Stimulated activated CD4-positive, alpha-beta T cell treated with anti-CD3 and anti-CD28 coated beads, Interleukin-1b, Interleukin-23, amount 100 ng/mL, for 48 hours (primary cell): ENCODE data around the gene KIRREL1.
A peak's percentile ranks its signal among the peaks of the same experiment; 100 is the strongest.
"Not testable (repeated sequence)": the region's sequence is repeated elsewhere in the genome, so short reads cannot be mapped to it uniquely, and the experiment has no call there.

ENCODE experiments used
- DNase-seq: peaks from one replicate; pipeline ENCODE4 v3.0.0-alpha.2; 2020

KIRREL1 gene

DNA sequence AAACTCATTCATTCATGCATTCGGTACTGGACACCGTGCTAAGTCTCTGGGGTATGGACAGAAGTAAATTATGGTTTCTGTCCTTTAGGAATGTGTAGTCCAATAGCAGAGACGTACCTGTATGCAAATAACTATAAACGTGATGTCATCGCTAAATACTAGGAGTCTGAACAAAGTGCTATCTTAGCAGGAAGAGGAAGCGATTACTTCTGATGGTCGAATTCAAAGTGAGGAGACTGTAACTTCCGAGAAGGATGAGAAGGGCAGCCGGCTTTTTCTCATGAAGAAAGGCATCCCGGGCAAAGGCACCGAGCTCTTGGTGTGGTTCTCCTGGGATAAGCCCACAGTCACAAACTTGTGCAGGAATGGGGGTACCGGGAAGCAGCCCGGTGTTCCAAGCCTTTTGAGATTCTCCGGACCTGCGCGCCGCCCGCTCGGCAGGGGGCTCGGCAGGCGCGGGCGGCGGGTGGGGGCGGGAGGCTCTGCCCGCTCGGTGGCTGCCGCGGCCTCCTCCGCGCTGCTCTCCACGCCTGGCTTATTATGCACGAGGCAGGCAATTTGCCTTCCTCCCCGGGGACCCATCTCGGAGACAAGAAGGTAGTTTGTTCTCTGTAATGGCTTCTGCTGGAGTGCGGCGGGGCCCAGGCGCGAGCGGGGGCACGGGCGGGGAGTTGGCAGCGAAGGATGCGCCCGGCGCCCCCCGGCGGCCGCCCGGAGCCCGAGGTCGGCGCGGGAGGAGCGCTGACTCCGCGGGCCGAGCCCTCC, 119.7 kb downstream of the KIRREL1 start:
- peak; percentile 12 for DNase-seq

DNA sequence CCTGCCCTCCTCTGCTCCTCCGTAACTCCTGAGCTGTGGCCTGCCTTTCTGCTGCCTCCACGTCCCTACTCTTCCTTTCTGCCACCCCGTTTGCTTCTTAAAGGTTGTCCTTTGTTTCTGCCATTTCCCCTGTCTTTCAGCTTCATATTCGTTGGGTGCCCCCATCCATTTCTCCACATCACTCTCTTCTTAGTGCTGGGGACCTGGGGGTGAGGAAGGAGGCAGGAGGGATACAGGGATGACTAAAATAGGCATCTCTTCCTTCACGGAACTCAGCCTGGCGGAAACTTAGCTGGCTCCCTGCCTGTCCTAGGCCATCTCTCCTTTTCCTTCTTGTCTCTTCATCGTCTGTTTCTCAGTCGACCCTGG, 120.3 kb downstream of the KIRREL1 start:
- DNase-seq, result no peak

DNA sequence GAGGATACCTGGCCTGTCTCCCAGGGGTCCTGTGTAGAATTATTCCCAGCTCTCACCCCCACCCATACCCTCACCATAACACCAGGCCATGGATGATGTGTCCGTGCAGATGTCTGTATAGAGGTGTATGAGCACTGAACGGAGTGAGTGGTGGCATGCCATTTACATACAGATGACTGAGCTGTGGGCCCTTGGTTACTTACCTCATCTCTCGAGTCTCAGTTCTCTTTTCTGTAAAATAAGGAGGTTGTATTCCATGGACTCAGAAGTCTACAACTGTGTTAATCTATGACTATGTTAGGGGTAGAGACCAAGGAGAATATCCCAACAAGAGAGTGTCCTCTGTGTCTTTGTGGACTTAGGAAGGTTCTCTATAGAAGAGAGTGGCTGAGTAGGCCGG, 121.7 kb downstream of the KIRREL1 start:
- DNase-seq, result no peak

DNA sequence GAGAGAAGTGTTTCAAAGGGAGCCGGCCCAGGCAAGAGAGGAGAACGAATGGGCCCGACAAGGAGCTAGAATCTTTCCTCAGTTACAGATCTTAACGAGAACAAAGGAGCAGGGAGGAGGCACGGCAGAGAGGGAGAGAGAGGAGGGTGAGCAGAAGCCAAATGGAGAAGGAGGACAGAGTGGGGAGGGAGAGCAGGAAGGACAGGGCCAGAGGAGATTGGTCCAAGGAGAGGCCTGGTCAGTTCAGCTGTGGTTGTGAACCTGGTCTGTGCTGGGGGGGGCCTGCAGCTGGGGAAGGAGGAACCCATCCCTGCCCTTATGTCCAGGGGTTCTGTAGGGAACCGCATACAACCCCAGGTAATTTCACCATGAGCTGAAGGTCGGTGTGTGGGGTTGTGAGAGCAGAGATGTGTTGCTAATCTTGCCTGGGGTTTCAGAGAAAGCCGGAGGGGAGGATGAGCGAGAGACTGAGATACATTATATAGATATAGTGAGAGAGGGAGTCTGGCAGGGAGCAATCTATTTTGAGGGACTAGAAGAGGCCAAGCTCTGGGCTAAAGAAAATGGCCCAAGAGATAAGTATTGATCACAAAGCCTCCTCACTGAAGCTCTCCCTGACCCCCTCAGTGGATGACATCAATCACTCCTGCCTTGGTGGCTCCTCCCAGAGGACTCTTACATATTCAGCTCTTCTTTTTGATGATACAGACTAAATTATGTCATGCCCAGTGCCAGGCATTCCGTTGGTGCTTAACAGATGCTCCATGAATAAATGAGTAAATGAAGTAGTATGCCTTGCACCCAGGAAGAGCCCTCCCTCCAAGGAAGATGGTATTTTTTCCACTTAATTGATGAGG, 123.1 kb downstream of the KIRREL1 start:
- no peak for DNase-seq

DNA sequence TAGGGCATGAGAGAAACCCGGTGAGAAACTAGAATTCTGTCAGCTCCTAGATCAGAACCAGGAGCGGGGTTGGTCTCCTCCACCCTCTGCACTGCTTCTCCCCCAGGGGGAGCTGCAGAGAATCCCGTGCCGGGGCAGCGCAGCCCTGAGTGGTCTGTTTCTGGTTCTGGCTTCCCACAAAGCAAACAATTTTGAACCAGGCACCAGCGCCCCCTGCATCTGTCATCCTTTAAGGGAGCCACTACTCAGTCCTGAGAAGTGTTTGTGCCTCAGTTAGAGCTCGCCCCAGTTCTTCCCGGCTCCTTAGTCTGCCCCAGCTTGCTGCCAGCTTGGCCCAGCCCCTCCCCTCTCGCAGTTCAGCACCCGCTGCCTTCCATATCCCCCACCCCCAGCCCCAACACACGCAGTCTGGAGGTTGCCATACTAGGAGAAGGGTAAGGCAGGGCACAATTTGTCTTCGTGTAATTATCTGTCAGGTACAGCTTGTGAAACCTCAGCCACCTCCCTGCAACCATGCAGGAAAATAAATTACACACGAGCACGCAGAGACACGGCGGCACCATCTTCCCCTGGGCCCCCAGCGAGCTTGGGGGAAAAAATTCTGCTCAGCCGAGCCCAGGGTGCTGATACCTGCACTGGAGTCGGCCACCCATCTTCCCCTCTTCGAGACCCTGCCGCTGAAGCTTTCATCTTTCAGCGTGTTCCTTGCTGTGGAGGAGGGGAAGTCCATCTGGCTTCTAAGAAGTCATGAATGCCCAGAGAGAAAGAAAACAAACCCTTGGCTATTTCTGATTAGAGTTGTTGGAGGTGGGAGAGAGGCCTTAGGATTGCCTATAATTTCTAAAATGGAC, 124.6 kb downstream of the KIRREL1 start:
- DNase-seq, result peak; percentile 38

DNA sequence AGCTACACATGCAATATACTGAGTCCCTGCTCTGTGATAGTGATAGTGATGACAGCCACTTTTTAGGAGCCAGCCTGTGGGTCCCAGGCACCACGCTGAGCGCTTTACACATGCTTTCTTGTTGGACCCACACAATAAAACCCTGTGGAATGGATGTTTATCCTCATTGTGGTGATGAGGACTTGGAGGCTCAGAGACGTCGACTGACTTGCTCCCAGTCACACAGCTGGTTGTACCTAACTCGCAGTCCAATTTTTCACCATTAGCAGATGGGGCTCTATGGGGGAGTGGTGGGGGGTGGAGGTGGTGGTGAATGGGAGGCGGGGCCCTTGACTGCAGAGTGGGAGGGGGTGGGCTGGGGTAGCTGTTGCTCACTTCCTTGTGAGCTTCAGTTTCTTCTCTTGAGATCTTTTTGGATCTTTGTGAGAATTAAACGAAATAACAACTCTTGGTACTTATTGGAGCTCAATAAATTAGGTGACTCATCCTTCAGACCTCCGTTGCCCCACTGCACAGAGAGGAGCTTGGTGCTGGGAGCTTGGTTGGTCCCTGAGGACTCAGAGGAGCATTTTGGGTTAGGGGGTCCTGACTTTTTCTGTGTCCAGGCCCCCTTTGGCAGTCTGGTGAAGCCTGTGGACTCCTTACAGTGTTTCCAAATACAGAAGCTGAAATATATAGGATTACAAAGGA, 125.4 kb downstream of the KIRREL1 start:
- no peak for DNase-seq

DNA sequence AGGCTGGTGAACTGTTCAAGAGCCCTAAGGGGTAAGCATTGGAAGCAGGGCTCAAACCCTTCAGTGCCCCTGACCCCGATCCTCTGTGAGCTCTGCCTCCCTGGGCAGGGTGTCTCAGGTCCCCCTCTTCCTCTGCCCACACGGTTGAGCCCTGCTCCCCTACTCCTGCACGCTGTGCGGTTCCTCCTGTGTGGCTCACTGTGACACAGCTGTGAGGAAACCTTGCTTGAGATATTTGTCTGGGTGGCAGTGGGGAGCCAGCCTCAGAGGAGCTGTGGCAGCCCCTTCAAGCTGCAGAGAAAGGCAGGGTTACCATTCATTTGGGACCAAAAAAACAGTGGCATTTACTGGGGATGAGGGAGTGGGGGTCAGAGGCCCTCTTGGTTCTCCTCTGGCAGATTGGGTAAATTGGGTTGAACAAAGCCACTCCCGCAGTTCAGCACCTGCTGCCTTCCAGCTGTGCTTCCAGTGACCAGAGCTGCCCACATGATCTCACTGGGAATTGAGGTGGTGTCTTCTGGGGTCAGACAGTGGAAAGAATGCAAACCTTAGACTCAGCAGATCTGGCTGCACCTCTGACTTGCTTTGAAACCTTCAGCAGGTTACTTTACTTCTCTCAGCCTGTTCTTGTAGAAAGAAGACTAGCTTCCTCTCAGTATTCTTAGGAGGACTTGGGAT, 126.7 kb downstream of the KIRREL1 start:
- no peak for DNase-seq

DNA sequence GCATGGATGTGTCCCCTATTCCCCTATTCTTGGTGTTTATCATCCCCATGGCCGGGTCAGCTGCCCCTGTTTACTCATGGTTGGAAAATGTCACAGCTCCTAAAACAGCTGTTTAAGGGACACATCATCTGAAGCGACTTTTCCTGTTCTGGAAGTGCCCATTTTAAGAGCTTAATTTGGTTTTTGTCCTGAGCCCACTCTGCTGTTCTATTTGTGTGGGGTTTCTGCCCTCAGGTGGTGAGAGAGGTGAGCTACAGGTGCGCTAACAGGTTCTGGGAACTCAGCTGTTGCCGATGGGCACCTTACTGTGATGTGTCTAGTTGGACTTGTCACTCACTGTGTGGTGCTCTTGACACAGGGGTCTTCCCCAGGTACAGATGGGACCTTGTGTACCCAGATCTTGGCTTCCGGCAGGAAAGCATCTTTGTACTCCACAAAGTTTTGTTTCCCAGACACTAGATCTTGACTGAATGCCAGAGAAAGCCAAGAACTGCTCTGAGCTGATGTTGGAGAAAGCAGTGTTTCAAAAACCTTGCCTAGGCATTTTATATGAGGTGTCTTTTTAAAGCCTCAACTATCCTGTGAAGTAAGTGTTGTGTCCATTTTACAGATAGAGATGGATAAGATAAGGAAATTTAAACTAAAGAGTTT, 128.3 kb downstream of the KIRREL1 start:
- DNase-seq, result peak; percentile 23

DNA sequence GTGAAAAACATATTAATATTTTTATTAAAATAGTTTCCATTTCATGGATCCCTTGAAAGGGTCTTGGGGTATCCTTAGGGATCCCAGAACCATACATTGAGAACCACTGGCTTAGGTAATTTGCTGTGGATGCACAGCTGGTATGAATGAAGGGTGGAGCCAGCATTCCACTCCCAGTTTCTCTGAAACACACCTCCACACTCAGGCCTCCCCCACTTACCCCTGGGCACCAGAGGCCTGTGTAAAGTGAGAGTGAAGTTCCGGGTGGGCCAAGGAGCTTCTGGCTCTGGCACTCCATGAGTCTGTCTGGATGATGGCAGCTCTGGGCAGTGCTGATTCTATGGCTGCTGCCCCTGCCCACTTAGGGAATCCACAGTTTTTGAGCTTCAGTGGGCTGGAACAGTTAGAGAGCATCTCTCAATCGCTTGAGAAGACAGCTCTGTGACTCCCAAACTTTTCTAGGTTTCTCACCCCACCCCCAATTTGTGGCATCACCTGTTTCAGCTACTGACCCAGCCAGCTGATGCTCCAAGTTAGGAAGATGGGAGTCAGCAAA, 129.5 kb downstream of the KIRREL1 start:
- DNase-seq, result no peak

DNA sequence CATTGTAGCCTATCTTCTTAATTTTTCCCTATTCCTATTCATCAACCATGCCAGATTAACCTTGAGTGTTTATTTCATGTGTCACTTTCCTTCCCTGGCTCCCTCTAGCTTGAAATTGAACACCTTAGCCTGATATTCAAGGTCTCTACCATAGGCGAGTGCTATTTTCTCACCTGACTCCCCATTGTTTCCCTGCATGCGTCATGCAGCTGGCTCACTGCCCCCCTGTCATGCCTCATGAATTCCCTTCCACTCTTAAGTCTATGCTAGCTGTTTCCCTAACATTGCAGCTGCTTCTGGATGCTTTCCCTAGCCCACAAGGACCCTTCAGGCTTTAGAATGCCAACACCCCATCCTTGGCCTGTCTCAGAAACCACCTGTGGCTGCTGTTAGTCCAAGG, 130.6 kb downstream of the KIRREL1 start:
- DNase-seq, result no peak

DNA sequence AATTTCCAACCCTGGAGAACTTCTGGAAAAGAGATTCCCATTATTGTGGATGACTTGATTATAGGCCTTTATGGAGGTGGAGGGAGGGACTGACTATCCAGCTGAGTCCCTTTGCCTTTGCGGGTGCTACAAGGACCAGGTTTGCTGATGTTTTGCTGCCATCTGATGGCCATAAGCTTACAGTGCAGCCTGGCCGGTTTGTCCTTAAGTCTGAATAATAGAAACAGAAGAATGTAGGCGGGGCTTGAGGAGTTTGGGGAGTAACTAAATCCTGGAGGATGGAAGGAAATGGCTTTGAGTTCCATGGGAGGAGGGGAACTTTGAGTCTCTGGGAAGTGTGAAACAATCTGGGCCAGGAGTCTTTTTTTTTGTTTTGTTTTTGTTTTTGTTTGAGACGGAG, 131.6 kb downstream of the KIRREL1 start:
- peak; percentile 70 for DNase-seq

DNA sequence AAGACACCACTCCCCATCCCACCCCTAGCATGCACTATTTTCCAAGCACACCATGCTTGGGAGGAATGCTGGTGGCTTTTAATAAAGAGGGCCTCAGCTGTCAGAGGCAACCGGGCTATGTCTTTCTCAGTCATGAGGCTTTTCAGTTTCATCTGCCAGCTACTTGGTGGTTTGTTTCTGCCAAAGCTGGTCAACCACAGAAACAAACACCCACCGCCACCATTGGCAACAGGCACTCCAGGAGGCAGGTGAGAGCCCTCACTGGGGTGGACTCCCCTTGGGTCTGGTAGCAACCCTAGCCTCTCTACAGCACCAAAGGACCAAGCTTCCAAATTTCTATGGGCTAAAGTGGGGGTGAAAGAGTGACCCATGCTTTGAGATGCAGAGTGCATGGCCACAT, 133.0 kb downstream of the KIRREL1 start:
- DNase-seq, result no peak

DNA sequence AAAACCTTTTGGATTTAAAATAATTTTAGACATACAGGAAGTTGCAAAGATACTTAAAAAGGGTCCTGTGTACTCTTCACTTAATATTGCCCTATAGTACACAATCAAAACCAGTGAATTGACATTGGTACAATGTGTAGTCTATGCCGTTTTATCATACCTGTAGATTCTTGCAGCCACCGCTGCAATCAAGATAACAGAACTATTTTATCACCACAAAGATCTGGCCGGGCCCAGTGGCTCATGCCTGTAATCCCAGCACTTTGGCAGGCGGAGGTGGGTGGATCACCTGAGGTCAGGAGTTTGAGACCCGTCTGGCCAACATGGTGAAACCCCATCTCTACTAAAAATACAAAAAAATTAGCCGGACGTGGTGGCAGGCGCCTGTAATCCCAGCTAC, 135.1 kb downstream of the KIRREL1 start:
- DNase-seq, result not testable (repeated sequence)

DNA sequence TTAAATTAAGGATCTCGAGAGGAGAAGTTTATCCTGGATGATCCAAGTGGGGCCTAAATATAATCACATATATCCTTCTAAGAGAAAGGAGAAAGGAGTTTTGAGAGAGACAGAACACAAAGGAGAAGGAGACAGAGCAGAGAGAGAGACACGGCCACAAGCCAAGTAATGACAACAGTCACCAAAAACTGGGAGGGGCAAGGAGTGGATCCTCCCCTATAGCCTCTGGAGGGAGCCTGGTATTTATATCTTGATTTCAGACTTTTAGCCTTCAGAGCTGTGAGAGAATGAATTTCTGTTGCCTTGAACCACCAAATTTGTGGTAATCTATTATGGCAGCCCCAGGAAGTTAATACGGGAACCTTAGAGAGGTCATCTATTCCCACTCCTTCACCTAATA, 137.8 kb downstream of the KIRREL1 start:
- DNase-seq, result no peak

DNA sequence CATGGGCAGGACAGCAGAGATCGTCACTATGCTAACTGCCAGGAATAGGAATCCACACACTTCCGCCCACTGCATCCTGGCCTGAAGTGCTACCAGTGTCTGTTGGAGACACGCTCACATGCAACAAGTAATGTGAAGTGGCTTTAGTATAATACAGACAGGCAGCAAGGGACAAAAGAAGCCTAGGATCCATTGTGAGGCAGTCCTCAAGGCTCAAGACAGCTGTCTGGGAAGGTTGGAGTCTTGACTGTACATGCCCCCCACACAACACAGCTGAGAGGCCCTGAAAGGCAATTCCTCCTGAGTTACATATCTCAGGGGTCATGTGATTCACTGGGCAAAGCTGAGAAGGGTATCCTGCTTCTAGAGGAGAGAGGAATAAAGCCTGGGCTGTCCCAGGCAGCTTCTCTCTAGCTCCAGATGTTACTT, 147.3 kb downstream of the KIRREL1 start:
- DNase-seq, result no peak

DNA sequence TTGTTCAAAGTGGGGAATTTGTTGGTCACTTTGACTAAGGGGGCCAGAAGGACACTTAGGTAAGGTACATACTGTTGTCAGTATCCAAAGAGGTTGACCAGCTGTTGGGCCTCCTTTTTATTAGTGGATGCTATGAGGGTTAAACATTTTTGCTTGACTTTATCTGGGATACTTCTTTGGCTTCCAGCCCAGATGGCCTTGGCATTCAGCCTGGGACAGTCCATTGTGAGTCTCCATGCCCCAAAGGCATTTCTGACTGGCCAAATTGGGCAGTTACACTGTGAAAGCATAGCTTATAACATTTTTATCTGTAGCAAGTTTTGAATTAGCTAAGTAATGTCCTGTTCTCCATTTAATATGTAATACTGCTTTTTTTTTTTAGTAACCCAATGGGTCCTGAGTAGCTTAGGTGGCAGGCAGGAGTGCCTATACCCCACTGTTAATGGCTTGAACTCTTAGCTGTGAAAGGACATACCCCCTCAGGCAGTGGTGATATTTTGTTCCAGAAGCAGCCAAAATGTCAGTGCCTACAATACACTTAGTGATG, 151.8 kb downstream of the KIRREL1 start:
- DNase-seq, result no peak

DNA sequence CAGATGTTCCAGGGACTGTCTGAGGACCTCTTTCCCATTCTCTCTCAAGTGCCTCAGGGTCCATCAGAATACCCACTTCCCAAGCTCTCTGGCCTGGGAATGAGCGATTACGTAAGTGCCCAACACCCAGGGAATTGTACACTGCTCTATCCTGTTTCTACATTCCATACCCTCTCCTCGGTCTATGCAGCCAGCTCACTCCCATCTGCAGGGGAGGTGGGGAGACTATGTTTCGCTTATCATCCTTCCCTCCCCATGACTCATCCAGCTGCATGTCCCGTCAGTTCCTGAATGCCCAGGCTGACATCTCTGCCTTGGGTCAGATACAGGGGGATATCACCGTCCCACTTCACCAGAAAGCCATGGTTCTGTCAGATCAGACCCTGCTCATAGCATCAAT, 152.7 kb downstream of the KIRREL1 start:
- DNase-seq, result no peak

DNA sequence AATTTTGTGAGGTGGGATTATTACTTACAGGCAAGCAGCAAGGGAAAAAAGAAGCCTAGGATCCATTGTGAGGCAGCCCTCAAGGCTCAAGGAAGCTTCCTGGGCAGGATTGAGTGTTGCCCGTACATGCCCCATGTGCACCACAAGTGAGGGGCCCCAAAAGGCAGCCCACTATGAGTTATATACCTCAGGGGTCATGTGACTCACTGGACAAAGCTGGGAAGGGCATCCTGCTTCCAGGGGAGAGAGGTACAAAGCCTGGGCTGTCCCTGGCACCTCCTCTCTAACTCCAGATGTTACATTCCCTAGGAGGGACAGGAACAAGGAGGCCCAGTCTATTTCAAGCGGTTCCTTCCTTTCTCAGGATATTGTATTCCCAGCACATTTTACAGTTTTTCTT, 153.3 kb downstream of the KIRREL1 start:
- DNase-seq, result no peak

DNA sequence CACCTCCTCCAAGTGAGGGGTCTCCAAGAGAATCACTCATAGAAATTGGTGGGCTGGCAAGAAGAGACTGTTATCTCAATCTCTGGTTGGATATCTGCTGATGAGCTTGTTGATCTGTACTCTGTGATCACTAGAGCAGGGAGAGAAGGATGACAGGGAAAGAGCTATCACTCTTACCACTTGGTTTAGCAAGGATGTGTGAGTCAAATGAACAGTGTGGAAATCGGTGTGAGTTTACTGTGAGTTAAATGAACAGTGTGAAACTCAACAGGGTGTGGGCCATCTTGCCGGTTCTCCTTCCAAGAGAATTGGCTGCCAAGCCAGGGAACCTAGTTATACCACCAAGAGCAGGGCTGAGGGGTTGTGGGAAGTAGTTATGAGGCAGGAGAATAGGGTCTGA, 154.0 kb downstream of the KIRREL1 start:
- DNase-seq, result no peak

DNA sequence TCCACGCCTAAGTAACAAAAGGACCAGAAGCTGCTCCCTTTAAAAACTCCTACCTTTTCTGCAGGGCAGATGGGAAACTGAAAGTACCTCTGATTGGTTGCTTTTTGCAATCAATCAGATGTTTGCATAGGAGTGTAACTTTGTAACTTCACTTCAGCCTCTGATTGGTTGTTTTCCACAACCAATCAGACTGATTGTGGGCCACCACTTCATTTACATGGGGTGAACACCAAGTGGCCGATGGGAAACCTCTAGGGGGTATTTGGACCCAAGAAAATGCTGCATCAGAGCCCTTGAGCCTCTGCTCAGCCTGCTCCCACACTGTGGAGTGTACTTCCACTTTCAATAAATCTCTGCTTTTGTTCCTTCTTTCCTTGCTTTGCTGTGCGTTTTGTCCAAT, 154.4 kb downstream of the KIRREL1 start:
- no peak for DNase-seq

DNA sequence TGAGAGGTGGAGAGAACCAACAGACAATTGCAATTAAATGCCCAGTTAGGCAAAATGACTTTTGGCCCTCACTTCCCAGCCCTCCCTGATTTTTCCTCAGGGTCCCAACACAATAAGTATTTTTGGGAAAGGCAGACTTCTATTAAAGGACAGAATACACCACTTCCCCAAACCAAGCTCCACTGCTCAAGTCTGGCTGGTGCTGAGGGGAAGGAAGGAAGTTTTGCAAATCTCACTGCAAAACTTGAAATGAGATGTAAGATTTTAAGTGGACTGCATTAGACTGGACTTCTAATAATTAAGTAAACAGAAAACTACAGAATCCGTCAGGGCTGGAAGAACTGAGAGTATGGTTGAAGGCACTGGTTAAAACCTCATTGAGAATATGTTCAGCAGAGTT, 155.0 kb downstream of the KIRREL1 start:
- DNase-seq, result no peak
